ENCODE measurements around the gene FAM193A.
"Not testable (repeated sequence)": the region's sequence is repeated elsewhere in the genome, so short reads cannot be mapped to it uniquely, and the experiment has no call there.

The FAM193A gene

GRCh38 chr4:2650276-2650675, 113.8 kb downstream of the FAM193A start:
- DNase-seq (ENCODE audit: low read depth in 3 of 3): no peak

- DNase-seq (ENCODE audit: low read depth in 3 of 3): no peak
Measured at GRCh38 chr4:2651546-2651945, 115.1 kb downstream of the FAM193A start.

- no peak for DNase-seq (ENCODE audit: low read depth in 3 of 3)
Measured at GRCh38 chr4:2651998-2652397, 115.6 kb downstream of the FAM193A start.

GRCh38 chr4:2652415-2653160, 116.1 kb downstream of the FAM193A start:
- no peak for DNase-seq (ENCODE audit: low read depth in 3 of 3)

GRCh38 chr4:2660596-2661211, 124.3 kb downstream of the FAM193A start:
- DNase-seq (ENCODE audit: low read depth in 3 of 3): no peak

- no peak for DNase-seq (ENCODE audit: low read depth in 3 of 3)
Measured at GRCh38 chr4:2662598-2662997, 126.2 kb downstream of the FAM193A start.

- no peak for DNase-seq (ENCODE audit: low read depth in 3 of 3)
Measured at GRCh38 chr4:2663275-2663674, 126.8 kb downstream of the FAM193A start.

GRCh38 chr4:2666722-2667247, 130.3 kb downstream of the FAM193A start:
- no peak for DNase-seq (ENCODE audit: low read depth in 3 of 3)

- no peak for DNase-seq (ENCODE audit: low read depth in 3 of 3)
Measured at GRCh38 chr4:2667428-2667827, 131.0 kb downstream of the FAM193A start.

- no peak for DNase-seq (ENCODE audit: low read depth in 3 of 3)
Measured at GRCh38 chr4:2671267-2671895, 134.9 kb downstream of the FAM193A start.

GRCh38 chr4:2672082-2672481, 135.6 kb downstream of the FAM193A start:
- no peak for DNase-seq (ENCODE audit: low read depth in 3 of 3)

GRCh38 chr4:2672700-2673099, 136.3 kb downstream of the FAM193A start:
- no peak for DNase-seq (ENCODE audit: low read depth in 3 of 3)

- no peak for DNase-seq (ENCODE audit: low read depth in 3 of 3)
Measured at GRCh38 chr4:2673157-2673556, 136.7 kb downstream of the FAM193A start.

GRCh38 chr4:2679762-2680161, 143.3 kb downstream of the FAM193A start:
- not testable (repeated sequence) for DNase-seq (ENCODE audit: low read depth in 3 of 3)

GRCh38 chr4:2684486-2684885, 148.0 kb downstream of the FAM193A start:
- DNase-seq (ENCODE audit: low read depth in 3 of 3): no peak

GRCh38 chr4:2685541-2685940, 149.1 kb downstream of the FAM193A start:
- DNase-seq (ENCODE audit: low read depth in 3 of 3): no peak

- DNase-seq (ENCODE audit: low read depth in 3 of 3): no peak
Measured at GRCh38 chr4:2686379-2687265, 150.2 kb downstream of the FAM193A start.

- DNase-seq (ENCODE audit: low read depth in 3 of 3): no peak
Measured at GRCh38 chr4:2688281-2688680, 151.8 kb downstream of the FAM193A start.

GRCh38 chr4:2688697-2689096, 152.2 kb downstream of the FAM193A start:
- no peak for DNase-seq (ENCODE audit: low read depth in 3 of 3)

- DNase-seq (ENCODE audit: low read depth in 3 of 3): no peak
Measured at GRCh38 chr4:2689114-2689513, 152.7 kb downstream of the FAM193A start.

- peak in 1 of 3 experiments; percentile 24 for DNase-seq (ENCODE audit: low read depth in 3 of 3)
Measured at GRCh38 chr4:2689825-2690700, 153.6 kb downstream of the FAM193A start.

Data from stimulated activated CD4-positive, alpha-beta T cell treated with anti-CD3 and anti-CD28 coated beads, TNF-alpha, amount 100 ng/mL, for 24 hours (primary cell).